Tibial artery (tissue), 4 donors: ENCODE measurements around the gene TRIB2.

Source experiments
- DNase-seq, 2 donors: peaks; one replicate each; pipeline ENCODE4 v3.0.0-alpha.2; 2019
- H3K27ac ChIP-seq, 2 donors: fragments of 200-600 bp; sonication (generic) in 1 of 2; 1 replicate in 1 of 2; 2 replicates in 1 of 2; pipeline ENCODE4 v1.5.1; 2018 to 2019; ENCODE audit warnings: mild to moderate bottlenecking in 1 of 2
- H3K27me3 ChIP-seq, 2 donors: fragments of 200-600 bp; sonication (generic) in 1 of 2; one replicate each; pipeline versions ENCODE4 v1.5.1 to v1.6.0; 2016 to 2019
- H3K36me3 ChIP-seq, 3 donors: fragments of 200-600 bp; sonication (generic) in 2 of 3; one replicate each; pipeline ENCODE4 v1.5.1; 2016 to 2019; ENCODE audit warnings: mild to moderate bottlenecking in 2 of 3
- H3K4me1 ChIP-seq, 4 donors: fragments of 200-600 bp; sonication (generic) in 2 of 4; 1 replicate in 3 of 4; 2 replicates in 1 of 4; pipeline ENCODE4 v1.5.1; 2016 to 2019
- H3K4me3 ChIP-seq, 2 donors: fragments of 200-600 bp; sonication (generic) in 1 of 2; 1 replicate in 1 of 2; 2 replicates in 1 of 2; pipeline ENCODE4 v1.5.1; 2018 to 2019; ENCODE audit warnings: mild to moderate bottlenecking in 2 of 2
- H3K9me3 ChIP-seq, 3 donors: fragments of 200-600 bp; sonication (generic) in 1 of 3; one replicate each; pipeline ENCODE4 v1.5.1; 2016 to 2019
- intact Hi-C: fragments of 100-400 bp; cut with DNase I; formaldehyde crosslinking; loops from one replicate; pipeline ENCODE4 v1.15.0; 2023; ENCODE audit warnings: low total_unique reads
- TF ChIP-seq, protein P1 (sequence below), 2 experiments: fragments of 200-600 bp in 1 of 2; fragments of 450-650 bp in 1 of 2; IDR thresholded peaks; one replicate each; pipeline ENCODE4 v1.5.1; 2017 to 2019; ENCODE audit warnings: antibody characterized with exemption in 2 of 2, mild to moderate bottlenecking in 1 of 2, moderate library complexity in 1 of 2

The TRIB2 gene

DNA sequence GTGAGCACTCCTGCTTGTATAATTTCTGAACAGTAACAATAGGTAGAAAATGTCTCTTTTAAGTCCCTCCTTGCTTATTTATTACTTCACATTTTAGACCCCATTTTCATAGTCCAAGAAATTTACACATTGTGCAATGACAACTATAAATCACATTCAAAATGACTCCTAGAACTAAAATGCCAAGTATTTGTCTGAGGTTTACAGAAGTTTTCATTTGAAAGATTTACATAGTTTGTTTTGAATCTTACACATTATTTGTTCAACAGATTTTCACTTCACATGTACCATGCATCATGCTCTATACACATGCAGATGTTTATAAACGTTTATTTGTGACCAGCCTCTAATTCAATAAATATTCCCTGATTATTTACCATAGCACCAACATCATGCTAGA is 15.7 kb upstream of the TRIB2 start:
- H3K27ac ChIP-seq, result no peak overlapping the region
- TF ChIP-seq, protein P1, sequence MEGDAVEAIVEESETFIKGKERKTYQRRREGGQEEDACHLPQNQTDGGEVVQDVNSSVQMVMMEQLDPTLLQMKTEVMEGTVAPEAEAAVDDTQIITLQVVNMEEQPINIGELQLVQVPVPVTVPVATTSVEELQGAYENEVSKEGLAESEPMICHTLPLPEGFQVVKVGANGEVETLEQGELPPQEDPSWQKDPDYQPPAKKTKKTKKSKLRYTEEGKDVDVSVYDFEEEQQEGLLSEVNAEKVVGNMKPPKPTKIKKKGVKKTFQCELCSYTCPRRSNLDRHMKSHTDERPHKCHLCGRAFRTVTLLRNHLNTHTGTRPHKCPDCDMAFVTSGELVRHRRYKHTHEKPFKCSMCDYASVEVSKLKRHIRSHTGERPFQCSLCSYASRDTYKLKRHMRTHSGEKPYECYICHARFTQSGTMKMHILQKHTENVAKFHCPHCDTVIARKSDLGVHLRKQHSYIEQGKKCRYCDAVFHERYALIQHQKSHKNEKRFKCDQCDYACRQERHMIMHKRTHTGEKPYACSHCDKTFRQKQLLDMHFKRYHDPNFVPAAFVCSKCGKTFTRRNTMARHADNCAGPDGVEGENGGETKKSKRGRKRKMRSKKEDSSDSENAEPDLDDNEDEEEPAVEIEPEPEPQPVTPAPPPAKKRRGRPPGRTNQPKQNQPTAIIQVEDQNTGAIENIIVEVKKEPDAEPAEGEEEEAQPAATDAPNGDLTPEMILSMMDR (IDR thresholded peaks at IDR 0.05), result no peak
- DNase-seq, result no peak
- intact Hi-C loops, result no loop called here
- H3K4me1 ChIP-seq, result peaks cover 0 to 20% (median 6%) of the 10 kb centered on the region in 4 donors
- no peaks in the 10 kb centered on the region for H3K36me3 ChIP-seq
- H3K27me3 ChIP-seq, result no peaks in the 10 kb centered on the region
- no peak overlapping the region for H3K4me3 ChIP-seq
- H3K9me3 ChIP-seq, result no peaks in the 10 kb centered on the region

DNA sequence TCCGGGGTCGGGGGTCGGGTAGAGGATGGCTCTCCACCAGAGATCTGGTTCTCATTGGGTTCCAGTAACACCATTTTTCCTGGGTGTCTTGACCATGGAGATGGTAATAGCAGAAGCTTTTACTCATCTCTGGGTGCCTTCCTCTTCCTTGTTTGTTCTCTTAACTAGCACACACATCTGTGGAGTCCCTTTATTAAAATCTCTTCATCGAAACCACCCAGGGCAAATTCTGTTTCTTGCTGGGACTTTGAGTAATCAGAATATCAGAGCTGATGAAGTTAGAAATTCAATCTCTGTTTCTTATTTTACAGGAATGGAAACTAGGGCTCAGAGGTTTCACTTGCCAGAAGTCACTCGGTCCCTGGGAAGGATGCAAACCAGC is 15.0 kb upstream of the TRIB2 start:
- TF ChIP-seq, protein P1 (IDR thresholded peaks at IDR 0.05), result no peak
- no peak for DNase-seq
- H3K27me3 ChIP-seq, result no peaks in the 10 kb centered on the region
- H3K27ac ChIP-seq, result peak overlapping the region in 1 of 2 donors; percentile 23
- H3K4me1 ChIP-seq, result peaks cover 0 to 20% (median 6%) of the 10 kb centered on the region in 4 donors
- intact Hi-C loops, result no loop called here
- H3K36me3 ChIP-seq, result no peaks in the 10 kb centered on the region
- H3K4me3 ChIP-seq, result no peak overlapping the region
- no peaks in the 10 kb centered on the region for H3K9me3 ChIP-seq

DNA sequence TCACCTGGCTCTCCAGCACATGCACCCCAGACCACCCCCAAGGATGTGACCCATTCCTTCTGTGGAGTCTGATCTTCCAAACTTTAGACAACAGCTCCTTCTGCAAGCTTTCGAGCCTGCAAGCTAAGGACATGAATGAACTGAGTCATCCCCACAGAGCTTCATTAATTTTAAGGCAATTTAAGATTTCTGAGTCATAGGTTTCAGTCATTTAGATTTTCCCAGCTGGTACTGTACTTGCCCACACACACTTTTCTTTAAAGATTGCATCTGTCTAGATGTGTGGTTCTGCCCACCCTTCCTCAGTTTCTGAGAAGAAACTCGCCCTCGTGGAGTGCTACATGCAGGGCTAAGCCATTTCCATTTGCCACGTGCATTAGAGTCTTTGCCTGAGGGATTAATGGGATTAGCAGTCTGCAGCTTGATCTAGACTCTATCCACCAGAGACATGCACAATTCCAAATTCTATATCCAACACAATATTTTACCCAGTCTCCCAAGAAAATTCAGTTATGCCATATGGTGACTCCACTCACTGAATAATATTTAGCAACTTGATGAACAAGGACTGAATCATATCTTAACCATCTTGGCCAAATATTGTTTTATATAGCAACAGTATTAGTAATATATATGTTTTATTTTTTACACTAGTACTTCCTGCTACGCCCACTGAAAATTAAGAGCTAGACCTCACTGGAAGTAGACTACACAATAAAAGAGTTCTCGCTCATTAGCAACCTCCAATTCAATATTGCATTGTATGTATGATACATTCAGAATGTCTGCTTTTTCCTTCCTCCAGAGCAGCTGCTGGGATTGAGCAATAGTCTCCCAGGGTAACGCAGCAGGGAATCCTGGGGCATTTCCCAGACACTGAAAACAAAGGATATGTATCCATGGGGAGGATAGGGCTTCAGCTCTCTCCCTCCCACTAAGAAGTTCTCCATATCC is 14.3 kb upstream of the TRIB2 start:
- no peaks in the 10 kb centered on the region for H3K36me3 ChIP-seq
- H3K27ac ChIP-seq, result no peak overlapping the region
- H3K4me1 ChIP-seq, result peaks cover 0 to 20% (median 6%) of the 10 kb centered on the region in 4 donors
- TF ChIP-seq, protein P1 (IDR thresholded peaks at IDR 0.05), result no peak
- H3K9me3 ChIP-seq, result no peaks in the 10 kb centered on the region
- DNase-seq, result no peak
- H3K27me3 ChIP-seq, result no peaks in the 10 kb centered on the region
- intact Hi-C loops, result no loop called here
- H3K4me3 ChIP-seq, result no peak overlapping the region

DNA sequence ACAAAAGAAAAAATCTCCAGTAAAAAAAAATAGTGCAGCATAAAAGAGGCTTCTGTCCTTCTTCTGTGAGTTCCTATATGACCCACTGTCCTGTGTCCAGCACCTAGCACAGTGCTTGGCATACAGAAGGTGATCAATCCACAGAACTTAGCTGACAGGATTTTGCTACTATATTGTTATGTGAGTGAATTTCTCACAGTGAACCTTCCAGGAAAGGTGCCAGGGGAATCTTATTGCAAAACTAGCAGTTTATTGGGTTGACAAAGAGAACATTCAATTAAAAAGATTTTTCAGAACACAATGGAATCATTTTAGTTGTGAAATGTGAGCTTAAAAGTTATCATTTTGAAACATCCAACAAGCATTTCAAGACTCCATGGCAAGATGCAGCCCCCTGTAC is 12.4 kb upstream of the TRIB2 start:
- Histone ChIP-seq H3K27me3 (no peaks in the 10 kb centered on the region), H3K27ac (no peak overlapping the region), H3K9me3 (no peaks in the 10 kb centered on the region), H3K36me3 (no peaks in the 10 kb centered on the region), H3K4me1 (peaks cover 0 to 20% (median 6%) of the 10 kb centered on the region in 4 donors), H3K4me3 (no peak overlapping the region)
- TF ChIP-seq, protein P1 (IDR thresholded peaks at IDR 0.05), result no peak
- no peak for DNase-seq
- intact Hi-C loops, result no loop called here

DNA sequence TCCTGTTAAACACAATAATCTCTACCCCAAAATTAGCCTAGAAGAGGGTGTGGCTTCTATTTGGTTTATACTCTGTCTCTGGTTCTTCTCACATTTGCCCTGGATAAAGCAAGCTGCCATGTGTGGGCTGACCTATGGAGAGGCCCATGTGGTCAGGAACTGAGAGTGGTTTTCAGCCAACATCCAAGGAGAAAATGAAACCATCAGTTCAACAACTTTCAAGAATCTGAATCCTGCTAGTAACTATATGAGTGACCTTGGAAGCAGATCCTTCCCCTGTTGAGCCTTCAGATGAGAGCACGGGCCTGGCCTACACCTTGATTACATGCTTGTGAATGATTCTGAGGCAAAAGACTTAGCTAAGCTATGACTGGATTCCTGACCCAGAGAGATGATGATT is 11.5 kb upstream of the TRIB2 start:
- TF ChIP-seq, protein P1 (IDR thresholded peaks at IDR 0.05), result no peak
- Histone ChIP-seq H3K27me3 (no peaks in the 10 kb centered on the region), H3K27ac (no peak overlapping the region), H3K36me3 (no peaks in the 10 kb centered on the region), H3K4me3 (no peak overlapping the region), H3K4me1 (peaks cover 0 to 20% (median 6%) of the 10 kb centered on the region in 4 donors), H3K9me3 (no peaks in the 10 kb centered on the region)
- intact Hi-C loops, result no loop called here
- DNase-seq, result no peak
